Measurements from ENCODE around the gene RBM10. TPM values are rescaled to one million over a fixed set of nuclear protein-coding genes. Genes with fewer than 3 reads are reported as not detected.

Gene RBM10
- total RNA-seq, 1 donor from 2014 or later = 57.5 TPM

- DNase-seq (ENCODE audit: low read depth, low spot score) = peak; percentile 27
Measured at GRCh38 chrX:47148946-47149345, 3.9 kb downstream of the RBM10 start.

- no peak for DNase-seq (ENCODE audit: low read depth, low spot score)
Measured at GRCh38 chrX:47151435-47151834, 6.4 kb downstream of the RBM10 start.

GRCh38 chrX:47156611-47157520 lies 11.8 kb downstream of the RBM10 start:
- no peak for DNase-seq (ENCODE audit: low read depth, low spot score)

DNA sequence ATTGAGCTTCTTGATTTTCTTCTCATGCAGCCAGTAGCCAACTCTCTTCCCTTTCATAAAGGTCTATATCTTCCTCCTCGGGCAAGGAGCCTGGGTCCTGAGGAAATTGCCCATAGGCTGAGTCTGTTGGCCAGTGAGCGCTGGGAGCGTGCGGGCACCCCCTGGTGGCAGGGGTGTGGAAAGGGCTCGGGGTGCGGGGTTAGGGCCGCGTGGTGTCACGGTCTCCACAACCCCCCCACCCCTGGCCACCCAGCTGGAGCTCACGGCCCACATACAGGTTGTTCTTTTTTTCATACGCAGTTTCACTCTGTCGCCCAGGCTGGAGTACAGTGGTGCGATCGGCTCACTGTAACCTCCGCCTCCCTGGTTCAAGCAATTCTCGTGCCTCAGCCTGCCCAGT lies 13.1 kb downstream of the RBM10 start:
- no peak for DNase-seq (ENCODE audit: low read depth, low spot score)

DNA sequence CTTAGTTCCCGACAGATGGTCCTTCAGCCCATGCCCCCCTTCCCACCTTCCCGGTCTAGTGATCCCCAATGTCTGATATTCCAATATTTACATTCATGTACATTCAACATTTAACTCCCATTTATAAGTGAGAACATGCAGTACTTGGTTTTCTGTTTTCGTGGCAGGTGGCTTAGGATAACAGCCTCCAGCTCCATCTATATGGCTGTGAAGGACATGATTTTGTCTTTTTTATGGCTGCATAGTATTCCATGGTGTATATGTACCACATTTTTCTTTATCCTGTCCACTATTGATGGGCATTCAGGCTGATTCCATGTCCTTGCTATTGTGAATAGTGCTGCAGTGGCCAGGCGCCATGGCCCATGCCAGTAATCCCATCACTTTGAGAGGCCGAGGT lies 13.8 kb downstream of the RBM10 start:
- no peak for DNase-seq (ENCODE audit: low read depth, low spot score)

DNA sequence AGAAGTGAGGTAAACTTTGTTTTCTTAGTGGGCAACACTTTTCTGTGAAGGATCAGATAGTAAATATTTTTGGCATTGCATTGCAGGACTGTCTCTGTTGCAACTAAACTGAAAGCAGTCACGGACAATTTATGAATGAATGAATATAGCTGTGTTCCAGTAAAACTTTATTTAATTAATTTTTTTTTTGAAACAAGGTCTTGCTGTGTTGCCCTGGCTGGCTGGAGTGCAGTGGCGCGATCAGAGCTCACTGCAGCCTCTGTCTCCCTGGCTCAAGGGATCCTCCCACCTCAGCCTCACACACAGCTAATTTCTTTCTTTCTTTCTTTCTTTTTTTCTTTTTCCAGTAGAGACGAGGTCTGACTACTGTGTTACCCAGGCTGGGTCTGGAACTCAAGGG lies 15.8 kb downstream of the RBM10 start:
- no peak for DNase-seq (ENCODE audit: low read depth, low spot score)

- DNase-seq (ENCODE audit: low read depth, low spot score) = no peak
Measured at GRCh38 chrX:47162927-47163583, 18.0 kb downstream of the RBM10 start.

- no peak for DNase-seq (ENCODE audit: low read depth, low spot score)
Measured at GRCh38 chrX:47164420-47164819, 19.4 kb downstream of the RBM10 start.

DNA sequence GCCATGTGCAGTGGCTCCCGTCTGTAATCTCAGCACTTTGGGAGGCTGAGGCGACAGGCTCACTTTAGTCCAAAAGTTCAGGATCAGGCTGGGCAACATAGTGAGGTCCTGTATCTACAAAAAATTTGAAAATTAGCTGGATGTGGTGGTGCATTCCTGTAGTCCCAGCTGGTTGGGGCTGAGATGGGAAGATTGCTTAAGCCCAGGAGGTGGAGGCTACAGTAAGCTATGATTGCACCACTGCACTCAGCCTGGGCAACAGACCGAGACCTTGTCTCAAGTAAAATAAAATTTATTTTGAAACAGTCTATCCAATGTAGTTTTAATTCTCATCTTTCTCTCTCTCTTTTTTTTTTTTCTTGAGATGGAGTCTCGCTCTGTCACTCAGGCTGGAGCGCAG lies 21.1 kb downstream of the RBM10 start:
- no peak for DNase-seq (ENCODE audit: low read depth, low spot score)

DNA sequence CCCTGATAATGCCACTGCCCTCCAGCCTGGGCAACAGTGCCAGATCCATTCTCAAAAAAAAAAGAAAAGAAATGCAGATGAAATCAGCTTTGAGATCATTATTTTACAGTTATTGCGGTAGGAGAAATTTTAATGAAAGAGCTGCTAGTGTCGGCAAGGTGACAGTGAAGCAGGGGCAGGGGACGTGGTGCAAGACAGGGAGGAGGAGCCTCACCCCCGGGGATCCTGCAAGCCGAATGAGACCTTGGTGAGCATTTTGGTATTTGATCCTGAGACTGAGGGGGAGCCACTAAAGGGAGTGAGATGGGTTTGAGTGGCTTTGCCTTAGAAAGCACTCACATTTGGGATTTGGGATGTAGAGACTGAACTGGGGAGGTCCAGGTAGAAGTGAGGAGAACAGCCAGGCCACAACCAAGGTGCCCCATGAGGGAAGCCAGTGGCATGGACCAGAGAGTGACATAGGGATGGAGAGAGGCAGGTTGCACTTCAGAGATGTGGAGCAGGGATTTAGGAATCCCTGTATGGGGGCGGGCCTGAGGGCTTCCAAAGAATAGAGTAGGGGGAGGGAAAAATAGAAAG lies 23.6 kb downstream of the RBM10 start:
- DNase-seq (ENCODE audit: low read depth, low spot score) = no peak

GRCh38 chrX:47169273-47169672 lies 24.3 kb downstream of the RBM10 start:
- DNase-seq (ENCODE audit: low read depth, low spot score) = no peak

- no peak for DNase-seq (ENCODE audit: low read depth, low spot score)
Measured at GRCh38 chrX:47169726-47170515, 24.9 kb downstream of the RBM10 start.

DNA sequence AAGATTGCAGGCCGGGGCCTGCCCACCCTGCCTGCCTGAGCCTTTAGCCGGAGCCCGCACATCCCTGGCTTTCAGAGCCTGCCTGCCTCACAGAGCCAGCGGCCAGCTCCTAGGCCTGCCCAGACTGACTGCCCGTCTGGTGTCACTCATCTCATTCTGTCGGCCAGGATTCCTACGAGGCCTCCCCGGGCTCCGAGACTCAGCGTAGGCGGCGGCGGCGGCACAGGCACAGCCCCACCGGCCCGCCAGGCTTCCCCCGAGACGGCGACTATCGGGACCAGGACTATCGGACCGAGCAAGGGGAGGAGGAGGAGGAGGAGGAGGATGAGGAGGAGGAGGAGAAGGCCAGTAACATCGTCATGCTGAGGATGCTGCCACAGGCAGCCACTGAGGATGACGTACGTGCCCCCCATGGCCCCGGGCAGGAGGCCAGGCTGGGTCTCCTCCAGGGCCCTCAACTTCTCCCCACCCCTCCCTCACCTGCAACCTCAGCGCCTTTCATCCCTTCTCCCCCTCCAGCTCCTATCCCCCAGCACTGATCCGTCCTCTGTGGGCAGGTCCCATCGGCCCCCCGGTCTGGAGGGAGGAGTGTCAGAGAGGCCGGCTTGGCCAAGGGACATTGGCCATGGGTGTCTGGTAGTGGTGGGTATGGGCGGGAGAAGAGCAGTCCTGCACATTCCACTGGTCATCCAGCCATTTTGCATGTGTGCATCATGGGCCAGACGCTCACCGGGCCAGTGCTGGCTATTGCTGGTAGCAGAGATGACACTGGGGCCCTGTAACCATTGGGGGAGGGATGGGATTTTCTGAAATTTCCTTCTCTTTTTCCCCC lies 26.1 kb downstream of the RBM10 start:
- no peak for DNase-seq (ENCODE audit: low read depth, low spot score)

GRCh38 chrX:47171996-47172395 lies 27.0 kb downstream of the RBM10 start:
- no peak for DNase-seq (ENCODE audit: low read depth, low spot score)

DNA sequence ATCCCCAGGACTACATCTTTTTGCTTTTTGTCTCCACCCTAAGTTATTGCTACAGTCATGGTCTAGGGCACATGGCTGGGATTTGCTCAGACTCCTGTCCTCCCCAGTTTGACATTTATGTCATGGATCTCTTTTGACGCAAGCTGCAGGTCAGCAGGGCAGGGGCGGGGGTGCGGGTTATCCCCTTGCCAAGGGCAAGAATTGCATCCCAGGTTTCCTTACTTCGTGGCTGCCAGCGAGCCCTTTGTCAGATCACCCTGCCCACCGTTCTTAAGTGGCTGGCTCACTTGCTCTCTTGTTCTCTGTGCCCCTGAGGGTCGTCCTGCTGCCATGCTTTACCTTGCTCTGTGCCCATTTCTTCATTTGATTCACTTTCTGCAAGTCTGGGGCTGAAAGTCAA lies 27.5 kb downstream of the RBM10 start:
- no peak for DNase-seq (ENCODE audit: low read depth, low spot score)

GRCh38 chrX:47172971-47173792 lies 28.2 kb downstream of the RBM10 start:
- no peak for DNase-seq (ENCODE audit: low read depth, low spot score)

DNA sequence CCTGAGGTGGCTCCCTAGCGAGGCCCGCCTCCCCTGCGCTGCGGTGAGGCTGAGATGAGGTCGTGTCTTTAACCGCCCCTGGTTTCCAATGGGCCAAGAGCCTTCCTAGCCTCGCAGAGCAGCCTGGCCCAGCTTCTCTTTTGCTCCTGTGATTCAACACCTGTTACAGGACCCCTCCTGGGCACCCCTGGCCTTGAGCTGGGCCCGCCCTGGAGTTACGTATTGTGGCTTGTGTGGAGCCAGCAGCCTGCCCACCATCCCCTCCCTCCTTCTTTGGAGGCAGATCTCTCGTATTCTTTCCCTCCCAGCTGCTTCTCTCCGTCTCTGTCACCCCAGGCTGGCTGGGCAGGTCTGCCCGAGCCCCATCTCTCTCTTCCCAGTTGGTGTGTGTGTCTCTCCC lies 29.4 kb downstream of the RBM10 start:
- DNase-seq (ENCODE audit: low read depth, low spot score) = no peak

DNA sequence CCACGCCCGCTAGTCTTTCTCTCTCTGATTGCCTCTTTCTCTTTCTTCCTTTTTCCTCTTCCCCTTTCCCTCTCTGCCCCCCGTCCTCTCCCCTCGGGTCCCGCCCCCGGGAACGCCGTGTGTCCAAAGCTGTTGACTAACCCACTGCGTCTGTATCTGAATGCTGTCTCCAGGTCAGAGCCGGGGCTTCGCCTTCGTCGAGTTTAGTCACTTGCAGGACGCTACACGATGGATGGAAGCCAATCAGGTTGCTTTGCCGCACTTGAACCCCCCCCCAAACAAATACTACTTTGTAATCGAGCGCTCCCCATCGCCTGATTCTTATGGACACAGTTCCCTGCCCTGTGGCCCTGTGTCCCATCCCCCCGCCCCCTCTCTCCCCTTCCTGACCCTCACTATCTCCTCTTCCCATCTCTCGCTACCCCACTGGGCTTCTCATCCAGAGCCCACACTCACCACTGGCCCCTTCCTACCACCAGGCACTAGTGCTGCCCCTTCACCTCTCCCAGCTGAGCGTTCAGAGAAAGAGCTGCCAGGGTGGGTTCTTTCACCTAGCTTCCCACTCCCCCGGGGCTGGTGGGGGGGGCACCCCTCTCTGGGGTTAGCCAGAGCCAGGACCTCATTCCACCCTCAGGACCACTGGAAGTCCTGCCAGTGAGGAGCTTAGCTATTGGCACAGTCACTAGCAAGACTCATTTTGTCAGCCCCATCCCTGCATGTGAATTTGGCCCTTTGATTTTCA lies 30.0 kb downstream of the RBM10 start:
- DNase-seq (ENCODE audit: low read depth, low spot score) = no peak

DNA sequence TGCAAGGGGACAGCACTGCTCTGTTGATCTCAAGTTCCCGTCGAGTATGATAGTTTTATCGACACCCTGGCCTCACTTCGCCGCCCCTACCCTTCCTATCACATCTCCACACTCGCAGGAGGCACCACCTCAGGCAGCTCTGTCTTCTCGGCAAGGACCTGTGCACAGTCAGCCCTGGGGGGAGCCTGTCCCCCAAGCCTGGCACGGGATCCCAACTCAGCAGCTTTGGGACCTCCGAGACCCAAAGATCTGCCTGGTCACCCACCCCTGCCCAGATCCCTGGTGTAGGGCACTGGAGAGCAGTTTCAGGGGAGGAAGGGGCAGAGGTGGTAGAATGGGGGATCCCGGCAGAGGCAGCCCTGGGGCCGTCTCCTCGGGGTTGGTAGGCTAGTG lies 30.6 kb downstream of the RBM10 start:
- DNase-seq (ENCODE audit: low read depth, low spot score) = no peak

All from pulmonary artery endothelial cell (primary cell).